Measurements from ENCODE around the gene AFF3. TPM values are rescaled to one million over a fixed set of nuclear protein-coding genes. Genes with fewer than 3 reads are reported as not detected.
"Not testable (repeated sequence)": the region's sequence is repeated elsewhere in the genome, so short reads cannot be mapped to it uniquely, and the experiment has no call there.

The AFF3 gene
- total RNA-seq, 1 experiment from 2014 or later = 1.6 TPM

DNA sequence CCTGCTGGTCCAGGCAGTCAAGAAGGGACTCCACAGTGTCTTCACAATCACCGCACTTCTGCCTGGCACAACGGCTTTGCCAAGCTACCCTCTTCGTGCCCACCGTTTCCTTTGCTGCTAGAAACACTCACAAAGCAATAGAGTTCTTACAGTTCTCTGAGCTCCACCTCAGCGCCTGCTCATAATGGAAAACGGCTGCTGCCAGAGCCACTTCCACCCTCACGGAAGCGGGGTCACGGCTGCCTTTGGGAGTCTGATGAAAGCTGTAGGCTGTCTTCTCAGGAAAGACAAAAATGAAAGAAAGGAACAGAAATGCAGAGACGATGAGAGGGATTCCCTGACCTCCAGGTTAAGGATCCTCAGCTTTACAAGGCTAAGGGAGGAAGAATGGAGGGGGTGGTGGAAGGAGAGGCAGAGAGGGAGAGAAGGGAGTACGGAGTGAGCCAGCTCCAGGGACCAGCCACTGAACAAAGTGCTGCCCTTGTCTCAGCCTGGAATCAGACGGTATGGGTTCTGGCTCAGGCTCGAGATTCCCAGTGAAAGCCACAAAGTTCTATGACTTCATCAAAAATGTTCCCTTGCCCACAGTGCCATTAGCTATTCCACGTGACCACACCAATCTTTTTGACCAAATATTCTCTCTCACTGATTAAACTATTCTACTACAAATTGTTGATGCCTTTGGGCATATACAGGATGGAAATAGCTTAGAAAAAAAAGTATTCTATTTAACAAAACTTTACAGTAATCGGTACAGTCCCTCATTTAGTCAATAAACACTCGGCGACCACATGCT, 58.8 kb downstream of the AFF3 start:
- DNase-seq (ENCODE audit: low read depth); in situ Hi-C loops (cut with HindIII; ENCODE audit: low pct_unique_long_range_greater_than_20kb, low sequenced_read_pairs): not testable (repeated sequence)

DNA sequence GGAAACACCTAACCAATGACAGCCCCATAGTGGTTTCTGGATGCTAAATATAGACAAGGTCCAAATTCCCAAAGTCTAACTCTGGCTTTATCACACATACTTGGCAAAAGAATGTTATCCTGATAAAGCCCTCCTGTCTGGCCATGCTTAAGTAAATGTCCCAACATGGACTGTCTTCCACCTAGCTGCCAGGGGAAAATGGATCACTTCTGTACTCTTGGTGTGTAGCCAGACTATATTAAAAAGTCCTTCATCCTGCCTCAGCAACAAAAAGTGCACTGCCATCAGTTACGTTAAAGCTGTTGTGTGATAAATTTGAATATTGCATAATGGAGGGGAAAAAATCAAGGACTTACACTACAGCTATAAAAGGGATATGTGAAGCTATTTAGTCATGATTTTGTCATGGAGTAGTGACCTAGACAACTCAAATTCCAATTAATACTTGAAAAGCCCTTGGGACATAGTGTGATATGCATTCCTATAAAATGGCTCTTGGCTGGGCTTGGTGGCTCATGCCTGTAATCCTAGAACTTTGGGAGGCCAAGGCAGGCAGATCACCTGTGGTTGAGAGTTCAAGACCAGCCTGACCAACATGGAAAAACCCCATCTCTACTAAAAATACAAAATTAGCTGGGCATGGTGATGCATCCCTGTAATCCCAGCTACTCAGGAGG, 60.0 kb downstream of the AFF3 start:
- in situ Hi-C loops (cut with HindIII; ENCODE audit: low pct_unique_long_range_greater_than_20kb, low sequenced_read_pairs); DNase-seq (ENCODE audit: low read depth): not testable (repeated sequence)

GRCh38 chr2:100077935-100078334, 64.5 kb downstream of the AFF3 start:
- DNase-seq (ENCODE audit: low read depth) = no peak
- in situ Hi-C loops (cut with HindIII; ENCODE audit: low pct_unique_long_range_greater_than_20kb, low sequenced_read_pairs) = no loop called here

DNA sequence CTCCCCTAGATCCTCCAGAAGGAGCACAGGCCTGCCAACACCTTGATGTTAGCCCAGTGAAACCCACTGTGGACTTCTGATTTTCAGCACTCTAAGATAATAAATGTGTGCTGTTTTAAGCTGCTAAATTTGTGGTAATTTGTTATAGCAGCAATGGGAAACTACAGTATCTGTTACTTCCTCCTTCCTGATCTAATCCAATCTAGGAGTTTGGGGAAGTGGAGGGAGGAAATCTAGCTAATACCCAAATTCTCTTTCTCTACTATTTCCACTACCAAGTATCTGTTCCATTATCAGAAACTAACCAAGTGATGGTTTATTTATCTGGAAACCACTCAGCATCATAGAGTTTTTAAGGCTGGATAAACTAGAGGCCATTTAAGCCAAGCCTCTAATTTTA, 64.9 kb downstream of the AFF3 start:
- DNase-seq (ENCODE audit: low read depth) = no peak
- in situ Hi-C loops (cut with HindIII; ENCODE audit: low pct_unique_long_range_greater_than_20kb, low sequenced_read_pairs) = no loop called here

GRCh38 chr2:100075532-100075931, 66.9 kb downstream of the AFF3 start:
- no peak for DNase-seq (ENCODE audit: low read depth)
- in situ Hi-C loops (cut with HindIII; ENCODE audit: low pct_unique_long_range_greater_than_20kb, low sequenced_read_pairs) = no loop called here

DNA sequence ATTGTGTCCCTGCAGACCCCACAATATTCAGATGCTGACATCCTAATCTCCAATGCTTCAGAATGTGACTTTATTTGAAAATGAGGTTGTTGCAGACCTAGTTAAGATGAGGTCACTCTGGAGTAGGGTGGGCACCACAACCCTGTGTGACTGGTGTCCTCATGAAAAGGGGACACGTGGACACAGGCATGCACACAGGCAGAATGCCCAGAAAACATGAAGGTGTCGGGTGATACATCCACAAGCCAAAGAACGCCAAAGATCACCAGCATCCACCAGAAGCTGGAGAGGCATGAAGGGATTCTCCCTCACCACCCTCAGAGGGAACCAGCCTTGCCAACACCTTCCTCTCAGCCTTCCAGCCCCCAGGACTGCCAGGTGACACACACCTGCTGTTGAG, 69.3 kb downstream of the AFF3 start:
- in situ Hi-C loops (cut with HindIII; ENCODE audit: low pct_unique_long_range_greater_than_20kb, low sequenced_read_pairs) = no loop called here
- DNase-seq (ENCODE audit: low read depth) = no peak

- in situ Hi-C loops (cut with HindIII; ENCODE audit: low pct_unique_long_range_greater_than_20kb, low sequenced_read_pairs) = no loop called here
- no peak for DNase-seq (ENCODE audit: low read depth)
These were observed 69.9 kb downstream of the AFF3 start for GRCh38 chr2:100072503-100072902.

DNA sequence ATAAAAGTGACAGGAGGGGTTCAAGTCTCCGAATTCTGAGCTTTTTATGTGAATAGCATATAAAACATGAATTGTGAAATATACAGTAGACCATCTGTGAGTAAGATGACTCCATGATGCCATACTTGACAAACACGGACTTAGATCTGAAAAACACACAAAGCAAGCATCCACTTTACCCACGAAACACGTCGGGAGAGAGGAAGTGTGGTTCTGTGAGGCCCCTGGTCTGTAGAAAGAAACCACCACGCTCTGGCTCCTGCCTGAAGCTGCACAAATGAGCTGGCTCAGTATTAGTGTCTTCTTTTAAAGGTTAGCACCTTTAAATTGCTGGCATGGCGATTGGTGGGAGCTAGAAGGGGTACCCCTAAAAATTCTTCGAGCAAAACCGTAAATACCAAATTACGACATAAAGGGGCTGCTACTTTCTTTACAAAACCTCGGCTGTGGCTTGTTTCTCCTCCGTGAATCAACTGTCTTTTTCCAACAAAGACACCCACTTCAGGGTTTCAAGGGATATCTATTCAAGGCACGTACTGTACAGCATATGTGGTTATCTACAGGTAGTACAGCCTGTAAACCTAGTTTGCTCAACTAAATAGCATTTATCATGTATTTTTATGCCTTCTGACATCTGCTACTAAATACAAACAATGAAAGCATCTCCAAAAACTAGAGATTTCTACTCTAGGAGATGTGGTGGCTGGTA, 70.9 kb downstream of the AFF3 start:
- DNase-seq (ENCODE audit: low read depth) = no peak
- in situ Hi-C loops (cut with HindIII; ENCODE audit: low pct_unique_long_range_greater_than_20kb, low sequenced_read_pairs) = no loop called here

GRCh38 chr2:100070078-100070477, 72.3 kb downstream of the AFF3 start:
- peak; percentile 38 for DNase-seq (ENCODE audit: low read depth)
- in situ Hi-C loops (cut with HindIII; ENCODE audit: low pct_unique_long_range_greater_than_20kb, low sequenced_read_pairs) = no loop called here

GRCh38 chr2:100068395-100068794, 74.0 kb downstream of the AFF3 start:
- in situ Hi-C loops (cut with HindIII; ENCODE audit: low pct_unique_long_range_greater_than_20kb, low sequenced_read_pairs) = no loop called here

GRCh38 chr2:100067784-100068183, 74.6 kb downstream of the AFF3 start:
- no peak for DNase-seq (ENCODE audit: low read depth)
- in situ Hi-C loops (cut with HindIII; ENCODE audit: low pct_unique_long_range_greater_than_20kb, low sequenced_read_pairs) = no loop called here

More at GRCh38 chr2:100068395-100068794, 74.0 kb downstream of the AFF3 start:
- DNase-seq (ENCODE audit: low read depth) = no peak

GRCh38 chr2:100066856-100067255, 75.5 kb downstream of the AFF3 start:
- in situ Hi-C loops (cut with HindIII; ENCODE audit: low pct_unique_long_range_greater_than_20kb, low sequenced_read_pairs) = no loop called here
- DNase-seq (ENCODE audit: low read depth) = no peak

DNA sequence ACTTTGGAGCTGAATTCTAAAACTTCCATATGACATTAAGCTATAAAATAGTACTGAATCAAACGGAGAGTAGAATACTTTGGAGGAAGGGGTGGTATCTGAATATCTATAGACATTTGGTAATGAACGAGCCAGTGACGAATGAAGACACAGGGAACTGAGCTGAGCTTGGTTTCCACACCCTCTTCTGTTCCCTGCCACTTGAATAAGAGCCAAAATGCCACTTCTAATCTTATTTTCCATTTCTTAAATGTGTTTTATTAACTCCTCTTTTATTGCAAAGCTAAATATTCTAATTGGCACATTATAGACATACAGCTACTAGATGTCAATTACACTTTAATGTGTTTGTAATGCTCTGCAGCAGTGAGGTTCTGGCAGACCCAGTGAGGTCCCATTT, 76.1 kb downstream of the AFF3 start:
- in situ Hi-C loops (cut with HindIII; ENCODE audit: low pct_unique_long_range_greater_than_20kb, low sequenced_read_pairs) = no loop called here
- no peak for DNase-seq (ENCODE audit: low read depth)

DNA sequence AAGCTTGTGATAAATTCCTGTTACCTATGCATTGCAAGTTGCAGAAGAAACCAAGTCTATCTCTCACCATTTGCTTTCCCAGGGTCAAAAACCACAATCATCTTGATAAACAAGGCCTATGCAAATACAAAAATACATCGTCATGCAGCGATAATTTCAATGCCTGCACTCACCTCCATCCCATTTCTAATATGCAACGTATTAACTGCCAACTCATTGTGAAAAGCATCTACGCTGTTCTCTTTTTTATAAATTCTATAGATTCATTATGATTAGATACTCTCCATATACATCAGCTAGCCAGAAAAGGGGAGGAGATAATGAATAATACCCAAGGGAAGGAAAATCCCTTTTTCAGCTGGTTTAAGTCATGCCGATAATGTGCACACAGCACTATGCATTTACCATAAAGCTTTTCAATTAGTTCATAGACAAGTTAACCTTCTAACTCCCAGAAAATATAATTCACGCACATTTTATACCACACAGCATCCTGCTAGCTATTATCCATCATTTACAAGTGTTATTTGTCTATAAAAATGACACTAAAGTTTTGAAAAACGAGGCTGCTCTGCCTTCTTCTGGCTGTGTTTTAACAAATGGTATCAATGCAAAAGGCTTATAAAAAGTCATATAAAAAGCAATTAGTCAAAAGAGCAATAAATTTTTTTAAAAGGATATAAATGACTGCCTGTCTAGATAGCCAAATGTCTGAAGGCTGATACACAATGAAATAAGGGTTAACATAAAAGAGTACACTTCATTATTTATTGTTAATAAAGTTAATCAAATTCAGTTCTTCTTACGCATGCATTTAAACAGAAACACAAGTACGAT, 77.6 kb downstream of the AFF3 start:
- DNase-seq (ENCODE audit: low read depth) = no peak
- in situ Hi-C loops (cut with HindIII; ENCODE audit: low pct_unique_long_range_greater_than_20kb, low sequenced_read_pairs) = no loop called here

DNA sequence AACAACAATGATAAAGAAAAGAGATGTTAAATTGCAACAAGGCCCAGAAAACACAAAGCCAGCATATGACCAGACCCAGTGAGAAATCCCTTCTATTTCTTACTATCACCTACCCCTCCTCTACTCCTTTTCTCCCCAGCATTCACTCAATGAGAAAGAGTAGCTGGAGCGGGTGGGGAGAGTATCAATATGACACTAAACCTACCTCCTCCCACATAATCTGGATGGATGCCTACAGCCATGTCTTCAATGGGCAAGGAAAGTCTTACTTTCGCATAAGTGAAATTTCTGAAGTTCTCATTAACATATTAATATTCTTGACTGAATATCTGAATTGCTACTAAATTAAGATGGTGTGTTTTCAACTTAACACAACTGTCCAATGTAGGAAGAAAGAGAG, 78.2 kb downstream of the AFF3 start:
- in situ Hi-C loops (cut with HindIII; ENCODE audit: low pct_unique_long_range_greater_than_20kb, low sequenced_read_pairs) = no loop called here
- DNase-seq (ENCODE audit: low read depth) = no peak

GRCh38 chr2:100063459-100063953, 78.9 kb downstream of the AFF3 start:
- no peak for DNase-seq (ENCODE audit: low read depth)
- in situ Hi-C loops (cut with HindIII; ENCODE audit: low pct_unique_long_range_greater_than_20kb, low sequenced_read_pairs) = no loop called here

DNA sequence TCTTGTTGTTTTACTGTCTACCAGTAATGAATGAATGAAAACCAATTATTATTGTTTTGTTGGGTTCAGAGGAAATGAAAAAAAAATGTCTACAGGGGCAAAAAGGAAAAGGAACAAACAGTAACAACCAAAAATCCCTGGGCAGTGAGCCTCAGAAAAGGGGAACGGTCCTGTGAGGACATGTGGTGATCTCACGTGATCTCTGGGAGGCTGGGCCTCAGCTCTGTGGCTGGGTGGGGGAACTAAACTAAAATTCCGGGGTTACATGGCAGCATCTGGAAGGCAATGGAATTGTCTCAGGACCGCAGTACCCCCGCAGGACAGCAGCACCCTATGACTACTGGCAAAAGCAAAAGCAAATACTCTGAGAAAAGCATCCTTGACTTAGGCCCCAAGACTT, 80.1 kb downstream of the AFF3 start:
- in situ Hi-C loops (cut with HindIII; ENCODE audit: low pct_unique_long_range_greater_than_20kb, low sequenced_read_pairs) = no loop called here
- no peak for DNase-seq (ENCODE audit: low read depth)

- DNase-seq (ENCODE audit: low read depth) = no peak
- in situ Hi-C loops (cut with HindIII; ENCODE audit: low pct_unique_long_range_greater_than_20kb, low sequenced_read_pairs) = no loop called here
These were observed 81.5 kb downstream of the AFF3 start for GRCh38 chr2:100060875-100061274.
